Caco-2 (cell line): Measurements from ENCODE around the gene FAM168A. TPM values are rescaled to one million over a fixed set of nuclear protein-coding genes. Genes with fewer than 3 reads are reported as not detected.
A peak's percentile ranks its signal among the peaks of the same experiment; 100 is the strongest.

ENCODE experiments used
- BruUV-seq: library from RNA; stranded (reverse); fragments of 400-500 nt; replicated peaks from 2 replicates; lab custom pipeline; 2021; lab: Mats Ljungman, UMichigan
- CTCF ChIA-PET: fragments of 300-600 bp; sonication (Branson Sonifier 250); formaldehyde crosslinking; loops from one replicate; lab custom pipeline; 2022; ENCODE audit warnings: antibody characterized with exemption; lab: Charles Lee
- POLR2A ChIA-PET: fragments of 300-600 bp; sonication (Branson Sonifier 250); formaldehyde crosslinking; loops from one replicate; lab custom pipeline; 2022; ENCODE audit warnings: antibody characterized with exemption; lab: Charles Lee
- DNase-seq, 2 experiments: peaks; one replicate each; pipeline versions ENCODE4 v3.0.0 to v3.0.0-alpha.2; 2020 to 2022
- H3K27me3 ChIP-seq: replicated peaks from 2 replicates; pipeline ENCODE4 v1.6.0; 2011; ENCODE audit warnings: low read length; ENCODE audit not compliant: control insufficient read depth, insufficient read depth
- H3K36me3 ChIP-seq: 2 replicates; pipeline ENCODE4 v1.5.1; 2011; ENCODE audit warnings: low read length; ENCODE audit not compliant: control insufficient read depth, insufficient read depth
- H3K4me1 ChIP-seq: fragments of 250-450 bp; sonication (Bioruptor Pico); 2 replicates; pipeline ENCODE4 v1.5.1; 2020; ENCODE audit warnings: mild to moderate bottlenecking
- H3K4me3 ChIP-seq: 2 replicates; pipeline ENCODE4 v1.5.1; 2011; ENCODE audit warnings: low read depth, mild to moderate bottlenecking, control low read depth, low read length
- H3K9me3 ChIP-seq: fragments of 250-450 bp; sonication (Bioruptor Pico); 2 replicates; pipeline ENCODE4 v1.5.1; 2020; ENCODE audit warnings: mild to moderate bottlenecking, moderate library complexity
- H3K27ac Mint-ChIP-seq: one replicate; pipeline ENCODE4 v1.8.0; 2022; ENCODE audit warnings: mixed read lengths; ENCODE audit not compliant: unreplicated experiment
- H3K27me3 Mint-ChIP-seq: one replicate; pipeline ENCODE4 v1.8.0; 2022; ENCODE audit warnings: mixed read lengths; ENCODE audit not compliant: insufficient read depth, unreplicated experiment
- H3K36me3 Mint-ChIP-seq: one replicate; pipeline ENCODE4 v1.8.0; 2022; ENCODE audit warnings: mild to moderate bottlenecking, mixed read lengths; ENCODE audit not compliant: insufficient read depth, unreplicated experiment
- H3K4me1 Mint-ChIP-seq: one replicate; pipeline ENCODE4 v1.8.0; 2022; ENCODE audit warnings: low read depth, mixed read lengths; ENCODE audit not compliant: unreplicated experiment
- H3K4me3 Mint-ChIP-seq: one replicate; pipeline ENCODE4 v1.8.0; 2022; ENCODE audit warnings: mild to moderate bottlenecking, moderate library complexity, mixed read lengths; ENCODE audit not compliant: unreplicated experiment
- H3K9me3 Mint-ChIP-seq: one replicate; pipeline ENCODE4 v1.8.0; 2022; ENCODE audit warnings: mixed read lengths; ENCODE audit not compliant: unreplicated experiment
- CTCF ChIP-seq, 2 experiments: fragments of 200-600 bp in 1 of 2; IDR thresholded peaks; 1 replicate in 1 of 2; 2 replicates in 1 of 2; pipeline versions ENCODE4 v1.5.1 to v1.8.0; 2011 to 2022; ENCODE audit warnings: antibody characterized with exemption in 1 of 2, control low read depth in 1 of 2, inconsistent platforms in 1 of 2, low read depth in 1 of 2, low read length in 1 of 2, mild to moderate bottlenecking in 1 of 2, moderate library complexity in 1 of 2; ENCODE audit not compliant: insufficient read depth in 1 of 2, severe bottlenecking in 1 of 2, unreplicated experiment in 1 of 2
- intact Hi-C: fragments of 100-400 bp; cut with micrococcal nuclease; formaldehyde crosslinking; loops from one replicate; pipeline ENCODE4 v1.10.0; 2022; ENCODE audit not compliant: unreplicated experiment
- total RNA-seq: library from RNA; stranded (reverse); gene quantifications from 2 replicates; pipeline ENCODE4 v1.2.3, GENCODE V29; 2022

FAM168A gene
- total RNA-seq, 1 experiment from 2014 or later, result 46.0 TPM

DNA sequence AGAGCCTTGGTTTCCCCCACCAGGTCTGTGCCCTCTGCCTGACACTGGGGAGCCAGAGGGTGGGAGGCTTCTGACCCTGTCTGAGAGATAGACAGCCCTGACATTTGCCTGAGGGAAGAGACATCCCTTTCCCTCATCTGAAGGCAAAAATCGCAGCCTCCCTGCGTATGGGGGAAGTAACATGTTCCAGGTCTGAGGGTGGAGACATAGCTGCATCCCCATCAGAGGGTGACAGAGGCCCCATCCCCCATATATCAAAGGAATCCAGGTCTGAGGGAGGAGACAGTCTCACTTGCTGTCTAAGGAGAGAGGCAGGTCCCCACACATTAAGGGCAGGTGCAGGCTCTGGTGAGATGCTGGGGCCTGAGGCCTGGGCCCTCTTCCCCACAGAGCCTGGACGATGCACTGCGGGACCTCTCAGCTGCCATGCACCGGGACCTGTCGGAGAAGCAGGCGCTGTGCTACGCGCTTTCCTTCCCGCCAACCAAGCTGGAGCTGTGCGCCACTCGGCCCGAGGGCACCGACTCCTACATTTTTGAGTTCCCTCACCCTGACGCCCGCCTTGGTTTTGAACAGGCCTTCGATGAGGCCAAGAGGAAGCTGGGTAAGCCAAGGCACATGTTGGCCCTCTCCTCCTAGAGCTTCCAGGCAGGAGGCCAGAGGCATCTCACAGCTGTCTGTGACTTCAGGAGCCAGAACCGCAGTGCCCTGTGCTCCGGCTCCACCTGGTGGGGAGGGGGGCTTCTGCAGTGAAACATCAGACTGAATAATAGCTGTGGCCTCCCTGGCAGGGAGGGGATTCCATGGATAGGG lies 237.8 kb downstream of the FAM168A start:
- peak; percentile 74 to 86 for DNase-seq
- no TSS peak for BruUV-seq

GRCh38 chr11:73359341-73359740 lies 238.6 kb downstream of the FAM168A start:
- no peaks in the 10 kb centered on the region for H3K27me3 ChIP-seq
- no peaks in the 10 kb centered on the region for H3K4me1 ChIP-seq
- TF ChIP-seq CTCF (IDR thresholded peaks at IDR 0.05; ENCODE audit: insufficient read depth in 1 of 2, low read depth in 1 of 2, low read length in 1 of 2, severe bottlenecking in 1 of 2, unreplicated experiment in 1 of 2), result no peak
- no TSS peak for BruUV-seq
- CTCF ChIA-PET, result interaction anchor here (1.5 to 3.1 kb wide), 3 partner anchors 8 to 51 kb away, joined by 4 to 77 read pairs (median 62); partner anchors contain the start of gene ARHGEF17
- peaks cover 14% of the 10 kb centered on the region for H3K36me3 ChIP-seq
- no peak for DNase-seq
- H3K9me3 ChIP-seq, result no peaks in the 10 kb centered on the region
- intact Hi-C loops, result no loop called here
- peaks cover 35% of the 10 kb centered on the region for H3K36me3 Mint-ChIP-seq
- H3K4me3 Mint-ChIP-seq, result no peak overlapping the region
- no peak overlapping the region for H3K27ac Mint-ChIP-seq
- POLR2A ChIA-PET, result no interaction called here
- H3K9me3 Mint-ChIP-seq, result no peaks in the 10 kb centered on the region
- H3K4me3 ChIP-seq, result no peak overlapping the region
- no peaks in the 10 kb centered on the region for H3K27me3 Mint-ChIP-seq
- no peaks in the 10 kb centered on the region for H3K4me1 Mint-ChIP-seq

More for the DNA sequence above, 237.8 kb downstream of the FAM168A start:
- no peak overlapping the region for H3K4me3 ChIP-seq
- TF ChIP-seq CTCF (IDR thresholded peaks at IDR 0.05; ENCODE audit: insufficient read depth in 1 of 2, low read depth in 1 of 2, low read length in 1 of 2, severe bottlenecking in 1 of 2, unreplicated experiment in 1 of 2), result peak; percentile 92 to 95
- intact Hi-C loops, result loop anchor here (1.0 kb wide), 2 partner anchors 15 to 53 kb away; no protein-coding TSS in a partner anchor
- H3K4me1 ChIP-seq, result no peaks in the 10 kb centered on the region
- no peaks in the 10 kb centered on the region for H3K9me3 ChIP-seq
- POLR2A ChIA-PET, result interaction anchor here (0.8 to 1.1 kb wide), 3 partner anchors 25 to 53 kb away, joined by 3 to 18 read pairs (median 3); no protein-coding TSS in a partner anchor
- no peaks in the 10 kb centered on the region for H3K9me3 Mint-ChIP-seq
- H3K4me3 Mint-ChIP-seq, result no peak overlapping the region
- H3K36me3 Mint-ChIP-seq, result peaks cover 35% of the 10 kb centered on the region
- peaks cover 15% of the 10 kb centered on the region for H3K36me3 ChIP-seq
- no peak overlapping the region for H3K27ac Mint-ChIP-seq
- CTCF ChIA-PET, result interaction anchor here (0.6 to 3.1 kb wide), 32 partner anchors 9 to 571 kb away, joined by 3 to 77 read pairs (median 4); partner anchors contain the start of genes ARHGEF17 and RELT
- no peaks in the 10 kb centered on the region for H3K4me1 Mint-ChIP-seq
- no peaks in the 10 kb centered on the region for H3K27me3 Mint-ChIP-seq
- H3K27me3 ChIP-seq, result no peaks in the 10 kb centered on the region

- H3K4me3 Mint-ChIP-seq, result no peak overlapping the region
- Histone ChIP-seq H3K9me3 (no peaks in the 10 kb centered on the region), H3K36me3 (peaks cover 10% of the 10 kb centered on the region), H3K4me1 (no peaks in the 10 kb centered on the region), H3K27me3 (no peaks in the 10 kb centered on the region), H3K4me3 (no peak overlapping the region)
- no peaks in the 10 kb centered on the region for H3K27me3 Mint-ChIP-seq
- ChIA-PET POLR2A (no interaction called here), CTCF (interaction anchor here (0.5 to 1.1 kb wide), 7 partner anchors 14 to 406 kb away, joined by 3 to 9 read pairs (median 4); no protein-coding TSS in a partner anchor)
- BruUV-seq, result no TSS peak
- H3K27ac Mint-ChIP-seq, result no peak overlapping the region
- no peaks in the 10 kb centered on the region for H3K4me1 Mint-ChIP-seq
- no peaks in the 10 kb centered on the region for H3K9me3 Mint-ChIP-seq
- intact Hi-C loops, result no loop called here
- peaks cover 28% of the 10 kb centered on the region for H3K36me3 Mint-ChIP-seq
- TF ChIP-seq CTCF (IDR thresholded peaks at IDR 0.05; ENCODE audit: insufficient read depth in 1 of 2, low read depth in 1 of 2, low read length in 1 of 2, severe bottlenecking in 1 of 2, unreplicated experiment in 1 of 2), result no peak
- DNase-seq, result no peak
These were observed 239.8 kb downstream of the FAM168A start for GRCh38 chr11:73358071-73358470.
